HUES6 (cell line): Measurements from ENCODE around the gene PDE4B.

Source experiments
- H3K27ac ChIP-seq: 2 replicates; pipeline ENCODE4 v1.7.0; 2013; ENCODE audit warnings: low read depth, mild to moderate bottlenecking, low read length, inconsistent platforms
- H3K27me3 ChIP-seq: 2 replicates; pipeline ENCODE4 v1.6.1; 2013; ENCODE audit warnings: low read length; ENCODE audit not compliant: control insufficient read depth, insufficient read depth
- H3K36me3 ChIP-seq: 2 replicates; pipeline ENCODE4 v1.6.1; 2013; ENCODE audit warnings: low read length; ENCODE audit not compliant: control insufficient read depth, insufficient read depth
- H3K4me1 ChIP-seq: 2 replicates; pipeline ENCODE4 v1.6.1; 2013; ENCODE audit warnings: low read length; ENCODE audit not compliant: control insufficient read depth, insufficient read depth
- H3K4me3 ChIP-seq: 2 replicates; pipeline ENCODE4 v1.5.1; 2013; ENCODE audit warnings: low read depth, low read length
- H3K9ac ChIP-seq: one replicate; pipeline ENCODE4 v1.6.1; 2013; ENCODE audit warnings: mild to moderate bottlenecking, low read length
- H3K9me3 ChIP-seq: 2 replicates; pipeline ENCODE4 v1.6.1; 2013; ENCODE audit warnings: low read depth, low read length; ENCODE audit not compliant: control insufficient read depth, insufficient read depth

Gene PDE4B

GRCh38 chr1:66327588-66327987, 534.9 kb downstream of the PDE4B start:
- no peaks in the 10 kb centered on the region for H3K27me3 ChIP-seq
- H3K4me3 ChIP-seq: no peak overlapping the region
- H3K27ac ChIP-seq: no peak overlapping the region
- no peak overlapping the region for H3K9ac ChIP-seq
- H3K4me1 ChIP-seq: peaks cover 16% of the 10 kb centered on the region
- H3K36me3 ChIP-seq: no peaks in the 10 kb centered on the region
- H3K9me3 ChIP-seq: no peaks in the 10 kb centered on the region

DNA sequence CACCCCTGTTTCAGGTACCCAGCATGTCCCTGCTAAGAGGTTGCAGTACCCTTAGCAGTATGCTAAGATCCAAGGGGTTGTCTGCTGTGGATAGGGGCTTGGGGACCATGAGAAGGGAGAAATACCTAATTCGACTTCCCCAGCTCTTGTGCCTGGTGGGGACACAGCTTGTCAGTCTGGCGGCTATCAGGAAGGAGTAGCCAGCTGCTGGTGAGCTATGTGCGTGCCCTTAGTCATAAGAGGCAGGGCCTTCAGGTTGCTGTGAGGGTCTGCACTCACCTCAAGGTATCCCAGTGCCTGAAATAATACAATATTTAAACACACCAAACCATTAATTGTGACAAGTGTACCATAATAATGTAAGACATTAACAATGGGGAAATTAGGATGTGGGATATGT, 536.2 kb downstream of the PDE4B start:
- peaks cover 19% of the 10 kb centered on the region for H3K4me1 ChIP-seq

GRCh38 chr1:66330722-66331141, 538.0 kb downstream of the PDE4B start:
- no peaks in the 10 kb centered on the region for H3K9me3 ChIP-seq
- H3K27ac ChIP-seq: no peak overlapping the region
- no peaks in the 10 kb centered on the region for H3K27me3 ChIP-seq
- peaks cover 33% of the 10 kb centered on the region for H3K4me1 ChIP-seq
- no peak overlapping the region for H3K9ac ChIP-seq
- no peak overlapping the region for H3K4me3 ChIP-seq
- H3K36me3 ChIP-seq: no peaks in the 10 kb centered on the region

More for the DNA sequence above, 536.2 kb downstream of the PDE4B start:
- Histone ChIP-seq H3K9ac (no peak overlapping the region), H3K9me3 (no peaks in the 10 kb centered on the region), H3K4me3 (no peak overlapping the region), H3K36me3 (no peaks in the 10 kb centered on the region), H3K27ac (no peak overlapping the region), H3K27me3 (no peaks in the 10 kb centered on the region)

DNA sequence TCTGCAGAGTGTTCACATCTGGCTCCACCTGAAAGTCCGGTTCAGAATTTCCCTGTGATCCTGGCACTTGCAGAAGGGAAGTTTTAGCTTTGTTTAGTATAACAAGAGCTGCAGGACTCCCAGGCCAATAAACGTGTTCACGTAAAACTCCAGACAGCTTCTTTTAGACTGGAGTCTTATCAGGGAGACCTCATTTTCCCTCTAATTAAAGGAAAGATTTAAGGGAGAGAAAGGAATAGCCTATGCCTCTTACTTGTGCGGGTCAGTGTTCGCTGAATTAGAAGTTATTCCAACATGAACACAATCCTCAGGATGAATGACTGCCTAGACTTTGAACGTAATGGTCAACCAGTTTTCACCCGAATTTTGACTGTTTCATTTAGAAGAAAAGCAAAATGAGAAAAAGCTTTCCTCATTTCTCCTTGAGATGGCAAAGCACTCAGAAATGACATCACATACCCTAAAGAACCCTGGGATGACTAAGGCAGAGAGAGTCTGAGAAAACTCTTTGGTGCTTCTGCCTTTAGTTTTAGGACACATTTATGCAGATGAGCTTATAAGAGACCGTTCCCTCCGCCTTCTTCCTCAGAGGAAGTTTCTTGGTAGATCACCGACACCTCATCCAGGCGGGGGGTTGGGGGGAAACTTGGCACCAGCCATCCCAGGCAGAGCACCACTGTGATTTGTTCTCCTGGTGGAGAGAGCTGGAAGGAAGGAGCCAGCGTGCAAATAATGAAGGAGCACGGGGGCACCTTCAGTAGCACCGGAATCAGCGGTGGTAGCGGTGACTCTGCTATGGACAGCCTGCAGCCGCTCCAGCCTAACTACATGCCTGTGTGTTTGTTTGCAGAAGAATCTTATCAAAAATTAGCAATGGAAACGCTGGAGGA, 539.2 kb downstream of the PDE4B start:
- H3K9me3 ChIP-seq: no peaks in the 10 kb centered on the region
- no peaks in the 10 kb centered on the region for H3K27me3 ChIP-seq
- peak overlapping the region; percentile 24 for H3K9ac ChIP-seq
- H3K4me1 ChIP-seq: peaks cover 39% of the 10 kb centered on the region
- H3K4me3 ChIP-seq: peak overlapping the region; percentile 50
- no peak overlapping the region for H3K27ac ChIP-seq
- no peaks in the 10 kb centered on the region for H3K36me3 ChIP-seq

- Histone ChIP-seq H3K27me3 (no peaks in the 10 kb centered on the region), H3K36me3 (no peaks in the 10 kb centered on the region), H3K4me3 (peak overlapping the region; percentile 50), H3K4me1 (peaks cover 39% of the 10 kb centered on the region), H3K27ac (no peak overlapping the region), H3K9me3 (no peaks in the 10 kb centered on the region), H3K9ac (peak overlapping the region; percentile 24)
These were observed 539.8 kb downstream of the PDE4B start for GRCh38 chr1:66332548-66332901.

DNA sequence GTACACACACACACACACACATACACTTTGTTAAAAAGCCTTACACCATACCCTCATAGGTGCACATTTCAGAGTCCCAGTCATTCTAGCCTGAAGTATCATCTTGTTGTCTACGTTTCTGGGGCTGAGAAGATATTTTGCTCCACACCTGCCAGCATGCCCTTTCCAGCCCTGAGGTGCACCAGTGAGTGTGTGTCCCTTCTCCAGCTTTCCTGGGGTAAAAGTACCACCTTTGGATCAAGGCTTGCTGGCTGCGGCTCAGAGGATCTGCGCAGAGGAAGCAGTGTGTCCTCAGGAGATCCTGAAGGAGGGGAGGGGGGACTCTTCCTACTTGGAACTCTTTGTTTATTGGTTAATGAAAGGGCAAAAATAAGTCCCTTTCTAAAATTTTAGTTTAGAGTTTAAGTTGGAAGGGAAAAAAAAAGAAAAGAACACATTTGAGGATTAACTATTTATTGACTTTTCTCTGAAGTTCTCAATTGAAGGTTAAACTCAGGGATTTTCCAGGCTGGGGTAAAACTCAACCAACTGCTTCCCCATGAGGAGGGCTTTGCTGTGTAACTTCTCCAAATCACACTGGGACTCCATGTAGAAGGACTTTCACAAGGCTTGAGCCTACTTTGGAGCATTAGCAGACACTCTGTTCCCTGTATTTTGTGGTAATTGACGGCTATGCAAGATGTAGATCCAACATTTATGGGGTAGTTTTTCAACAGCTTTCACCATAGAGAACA, 540.9 kb downstream of the PDE4B start:
- Histone ChIP-seq H3K9ac (peak overlapping the region; percentile 49), H3K36me3 (no peaks in the 10 kb centered on the region), H3K4me3 (peak overlapping the region; percentile 50), H3K27me3 (no peaks in the 10 kb centered on the region), H3K4me1 (peaks cover 39% of the 10 kb centered on the region), H3K9me3 (no peaks in the 10 kb centered on the region), H3K27ac (no peak overlapping the region)

DNA sequence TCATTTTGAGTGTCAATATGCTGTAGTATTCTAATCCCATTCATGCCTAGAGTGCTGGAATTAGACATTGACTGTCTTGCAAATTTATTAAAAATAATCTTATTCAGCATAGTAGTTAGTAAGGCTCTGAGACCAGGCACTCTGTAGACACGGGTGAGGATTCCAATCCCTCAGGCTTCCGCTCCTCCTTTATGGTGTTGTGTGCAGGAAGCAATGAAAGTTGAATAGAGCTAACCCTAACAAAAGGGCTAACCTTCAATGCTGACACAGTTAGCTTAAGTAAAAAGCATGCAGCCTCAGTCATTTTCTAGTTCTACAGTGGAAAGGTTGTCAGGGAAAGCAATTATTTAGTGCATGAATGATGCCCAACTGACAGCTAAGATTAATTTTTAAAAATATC, 541.6 kb downstream of the PDE4B start:
- H3K4me1 ChIP-seq: peaks cover 39% of the 10 kb centered on the region
- H3K9me3 ChIP-seq: no peaks in the 10 kb centered on the region
- no peaks in the 10 kb centered on the region for H3K27me3 ChIP-seq
- no peak overlapping the region for H3K9ac ChIP-seq
- H3K36me3 ChIP-seq: no peaks in the 10 kb centered on the region
- peak overlapping the region; percentile 50 for H3K4me3 ChIP-seq
- no peak overlapping the region for H3K27ac ChIP-seq

DNA sequence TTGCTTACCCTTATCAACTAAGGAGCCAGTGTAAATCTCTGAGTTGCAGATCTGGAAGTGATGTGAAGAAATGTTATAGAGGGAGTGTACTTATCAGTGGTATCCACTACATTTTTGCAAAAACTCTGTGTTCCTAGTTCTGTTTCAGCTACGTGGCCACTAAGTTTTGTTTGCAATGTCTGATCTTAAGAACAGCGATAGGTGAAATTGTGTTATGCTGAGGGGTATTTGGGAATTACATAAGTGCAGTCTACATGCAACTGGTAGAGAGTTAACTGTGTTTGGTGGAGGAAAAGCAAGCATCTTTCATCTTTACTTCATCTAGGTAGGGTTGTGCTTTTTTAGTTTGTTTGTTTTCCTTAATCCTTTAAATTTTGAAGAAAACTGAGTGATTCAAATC, 542.4 kb downstream of the PDE4B start:
- Histone ChIP-seq H3K27ac (no peak overlapping the region), H3K9me3 (no peaks in the 10 kb centered on the region), H3K36me3 (no peaks in the 10 kb centered on the region), H3K27me3 (no peaks in the 10 kb centered on the region), H3K4me1 (peaks cover 39% of the 10 kb centered on the region), H3K4me3 (no peak overlapping the region), H3K9ac (no peak overlapping the region)

DNA sequence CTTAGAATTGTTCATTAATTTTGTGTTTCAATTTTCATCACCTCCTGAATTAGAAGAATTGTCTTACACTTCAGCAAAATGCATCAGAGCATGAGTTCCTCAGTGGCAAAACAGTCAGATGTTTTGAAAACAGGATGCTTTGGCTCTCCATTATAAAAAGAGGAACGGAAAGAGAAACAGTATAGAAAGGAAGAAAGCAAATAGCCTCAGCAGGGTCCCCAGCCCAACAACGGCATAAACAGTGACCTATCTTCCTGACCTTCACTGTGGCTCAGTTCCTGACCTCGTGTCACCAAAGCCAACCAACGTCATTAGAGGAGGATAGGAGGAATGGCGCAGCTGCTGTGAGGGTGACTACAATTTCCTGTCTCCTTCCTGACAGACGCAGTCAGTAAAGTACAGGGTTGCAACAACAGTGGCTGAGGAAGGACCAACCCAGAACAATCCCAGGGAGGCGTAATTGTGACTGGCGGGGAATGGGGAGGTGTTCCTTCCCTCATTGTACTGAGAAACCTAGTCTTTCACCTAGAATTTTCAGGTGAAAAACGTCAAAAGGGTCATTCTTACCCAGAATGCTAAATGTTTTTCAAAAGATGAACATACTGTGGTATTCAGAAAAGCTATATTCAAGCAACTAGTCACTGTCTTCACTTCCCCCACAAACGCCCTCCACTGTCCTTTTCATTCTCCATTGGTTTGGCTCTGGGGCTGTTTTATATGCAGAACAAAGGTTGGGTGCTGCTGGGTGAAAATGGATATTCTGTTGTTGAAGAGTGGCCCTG, 543.4 kb downstream of the PDE4B start:
- H3K36me3 ChIP-seq: no peaks in the 10 kb centered on the region
- H3K27me3 ChIP-seq: no peaks in the 10 kb centered on the region
- H3K4me1 ChIP-seq: peaks cover 39% of the 10 kb centered on the region
- no peaks in the 10 kb centered on the region for H3K9me3 ChIP-seq
- no peak overlapping the region for H3K4me3 ChIP-seq
- no peak overlapping the region for H3K27ac ChIP-seq
- no peak overlapping the region for H3K9ac ChIP-seq

GRCh38 chr1:66336641-66336990, 543.9 kb downstream of the PDE4B start:
- no peak overlapping the region for H3K27ac ChIP-seq
- H3K4me1 ChIP-seq: peaks cover 38% of the 10 kb centered on the region

DNA sequence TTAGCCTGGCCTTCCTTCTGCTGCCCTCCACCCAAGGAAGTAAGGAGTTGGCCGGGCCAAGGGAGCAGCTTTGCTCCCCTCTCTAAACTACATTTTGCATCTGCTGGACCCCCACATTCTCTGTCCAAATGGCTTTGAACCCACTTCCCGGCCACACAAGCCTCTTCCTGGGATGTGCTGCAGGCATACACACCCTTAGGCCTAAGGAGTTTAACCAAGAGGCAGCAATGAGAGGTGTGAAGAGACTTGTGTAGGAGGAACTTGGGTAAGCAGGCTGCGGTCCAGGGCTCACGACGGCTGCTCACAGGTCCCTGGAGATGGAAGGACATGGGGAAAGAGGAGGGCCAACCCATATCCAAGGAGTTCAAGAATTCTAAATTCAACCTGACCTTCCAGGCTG, 544.6 kb downstream of the PDE4B start:
- Histone ChIP-seq H3K9me3 (no peaks in the 10 kb centered on the region), H3K36me3 (no peaks in the 10 kb centered on the region), H3K27ac (no peak overlapping the region), H3K4me3 (no peak overlapping the region), H3K4me1 (peaks cover 32% of the 10 kb centered on the region), H3K9ac (no peak overlapping the region), H3K27me3 (no peaks in the 10 kb centered on the region)

More at GRCh38 chr1:66336641-66336990, 543.9 kb downstream of the PDE4B start:
- no peaks in the 10 kb centered on the region for H3K36me3 ChIP-seq
- H3K4me3 ChIP-seq: no peak overlapping the region
- no peaks in the 10 kb centered on the region for H3K9me3 ChIP-seq
- H3K27me3 ChIP-seq: no peaks in the 10 kb centered on the region
- H3K9ac ChIP-seq: no peak overlapping the region
